Measurements from ENCODE around the gene SSNA1.

GRCh38 chr9:137182836-137183235 lies 5.6 kb upstream of the SSNA1 start:
- TF ChIP-seq CTCF (IDR thresholded peaks at IDR 0.05): no peak
- no peak for TF ChIP-seq POLR2A (IDR thresholded peaks at IDR 0.05)
